Rectal smooth muscle tissue (tissue), 1 donor: ENCODE data around the gene FOSL2.

Experiments used
- H3K27ac ChIP-seq: one replicate; pipeline ENCODE4 v1.7.0; 2013; ENCODE audit warnings: low read depth, low read length, inconsistent platforms
- H3K27me3 ChIP-seq: one replicate; pipeline ENCODE4 v1.7.0; 2013; ENCODE audit warnings: low read length; ENCODE audit not compliant: control insufficient read depth, insufficient read depth
- H3K36me3 ChIP-seq: one replicate; pipeline ENCODE4 v1.7.0; 2013; ENCODE audit warnings: low read length; ENCODE audit not compliant: control insufficient read depth, insufficient read depth
- H3K4me1 ChIP-seq: one replicate; pipeline ENCODE4 v1.7.0; 2013; ENCODE audit warnings: low read length; ENCODE audit not compliant: control insufficient read depth, insufficient read depth
- H3K4me3 ChIP-seq: one replicate; pipeline ENCODE4 v1.7.0; 2013; ENCODE audit warnings: low read length
- H3K9ac ChIP-seq: one replicate; pipeline ENCODE4 v1.7.0; 2013; ENCODE audit warnings: low read length

Gene FOSL2

DNA sequence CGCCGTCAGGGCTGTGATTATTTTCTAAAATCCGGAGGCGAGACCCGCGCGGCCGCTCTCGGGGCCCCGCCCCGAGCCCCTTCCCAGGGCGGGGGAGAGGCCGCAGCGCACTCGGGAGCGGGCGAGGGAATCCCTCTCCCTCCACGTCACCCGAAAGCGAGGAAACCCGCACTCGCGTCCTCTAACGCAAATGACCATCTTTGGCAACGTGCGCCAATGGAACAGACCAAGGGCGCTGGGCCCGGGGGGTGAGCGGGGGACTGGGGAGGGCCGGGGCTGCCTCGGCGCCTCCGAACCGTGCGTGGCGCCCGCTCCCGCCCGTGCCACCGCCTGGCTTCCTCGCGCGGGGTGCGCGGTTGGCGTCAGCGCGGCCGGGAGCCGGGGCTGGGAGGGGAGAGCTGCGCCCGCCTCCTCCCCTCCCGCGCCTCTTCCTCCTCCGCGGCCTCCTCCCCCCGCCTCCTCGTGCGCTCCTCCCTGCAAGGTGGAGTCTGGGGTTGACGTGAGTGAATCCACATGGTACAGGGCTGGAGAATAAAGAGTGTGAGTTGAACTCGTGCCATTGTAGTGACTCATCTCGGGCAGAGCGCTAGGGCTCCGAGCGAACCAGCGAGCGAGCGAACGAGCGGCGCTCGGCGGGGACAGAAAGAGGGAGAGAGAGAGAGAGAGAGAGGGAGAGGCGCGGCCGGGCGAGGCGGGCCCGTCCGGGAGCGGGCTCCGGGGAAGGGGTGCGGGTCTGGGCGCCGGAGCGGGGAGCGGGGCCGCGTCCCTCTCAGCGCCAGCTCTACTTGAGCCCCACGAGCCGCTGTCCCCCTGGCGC is at the start of gene FOSL2:
Gene FOSL2 (plus strand): TSS at position 562 of the 817 bp plus-strand sequence. CDS start 863 bp downstream, outside the sequence.
- H3K4me1 ChIP-seq = peaks cover 9% of the 10 kb centered on the region

DNA sequence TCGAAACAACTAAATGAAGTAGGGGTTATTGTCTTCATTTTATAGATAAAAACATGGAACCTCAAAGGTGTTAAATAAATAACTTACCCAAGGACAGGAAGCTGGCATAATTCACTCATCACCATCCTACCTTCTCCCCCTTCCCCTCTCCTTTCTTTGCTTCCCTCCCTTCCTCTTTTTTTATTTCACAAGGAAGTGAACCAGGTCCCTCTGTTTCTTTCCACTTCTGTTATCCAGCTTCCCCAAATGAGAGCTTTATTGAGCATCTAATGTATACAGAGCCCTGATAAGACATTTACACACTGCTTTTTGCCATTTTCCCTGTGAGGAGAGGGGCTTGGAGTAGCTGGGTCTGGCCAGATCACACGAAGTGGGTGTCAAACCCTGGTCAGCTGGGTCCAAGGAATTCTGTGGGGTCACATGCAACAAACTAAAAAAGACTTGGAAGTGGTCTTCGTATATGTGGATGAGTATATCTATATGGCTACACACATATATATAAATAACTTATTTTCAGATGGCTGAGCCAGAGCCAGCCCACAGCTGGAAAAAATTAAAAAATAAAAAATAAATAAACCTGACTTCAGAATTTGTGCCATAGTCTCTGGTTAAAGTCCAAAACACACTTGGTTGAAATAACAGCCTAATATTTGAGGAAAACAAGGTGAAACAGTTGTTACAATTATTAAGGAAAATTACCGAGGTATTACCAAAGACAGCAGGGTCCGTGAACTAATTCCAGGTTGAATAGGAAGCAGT is 49.3 kb upstream of the FOSL2 start:
- Histone ChIP-seq H3K27me3 (no peaks in the 10 kb centered on the region), H3K4me3 (no peak overlapping the region), H3K36me3 (no peaks in the 10 kb centered on the region), H3K4me1 (peaks cover 2% of the 10 kb centered on the region), H3K9ac (no peak overlapping the region), H3K27ac (no peak overlapping the region)

More for the DNA sequence above, at the start of gene FOSL2:
- Histone ChIP-seq H3K4me3 (peak within 1 kb of the TSS; percentile 81), H3K36me3 (no peaks in the 10 kb centered on the region), H3K27ac (peak within 1 kb of the TSS; percentile 98), H3K9ac (peak within 1 kb of the TSS; percentile 69), H3K27me3 (no peaks in the 10 kb centered on the region)

DNA sequence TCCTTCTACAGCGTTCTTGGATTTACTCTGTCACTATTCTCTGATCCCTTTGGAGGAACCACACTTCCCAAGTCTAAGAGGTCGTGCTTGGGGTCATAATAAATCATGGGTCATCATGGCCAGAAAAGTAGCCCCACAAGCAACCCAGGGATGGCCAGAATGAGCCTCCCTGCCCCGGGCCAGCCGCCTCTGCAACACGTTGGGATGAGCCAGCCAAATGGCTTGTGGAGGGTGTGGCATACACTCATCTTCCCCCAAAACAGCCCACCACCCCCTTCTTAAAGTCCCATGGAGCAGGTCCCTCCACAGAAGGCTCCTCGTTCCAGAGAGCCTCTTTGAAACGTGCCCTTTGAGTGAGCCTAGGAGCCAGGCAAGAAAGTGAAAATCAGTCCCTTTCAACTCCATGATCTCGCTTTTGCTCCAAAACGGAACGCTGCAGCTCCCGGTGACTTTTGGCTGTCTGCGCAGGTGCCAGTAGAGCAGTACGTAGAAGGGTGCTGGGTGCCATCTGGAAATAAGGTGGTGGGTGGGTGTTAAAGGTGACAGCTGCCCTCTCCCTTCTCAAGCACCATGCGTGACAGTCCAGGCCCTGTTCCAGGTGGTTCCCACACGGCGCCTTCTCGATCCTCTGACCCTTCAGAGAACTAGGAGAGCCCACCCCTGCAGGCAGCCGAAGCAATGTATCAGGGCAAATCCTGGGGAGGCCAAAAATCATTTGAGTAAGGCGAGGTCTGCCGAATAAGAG is 48.5 kb upstream of the FOSL2 start:
- no peak overlapping the region for H3K4me3 ChIP-seq
- H3K27ac ChIP-seq = no peak overlapping the region
- no peaks in the 10 kb centered on the region for H3K4me1 ChIP-seq
- no peaks in the 10 kb centered on the region for H3K36me3 ChIP-seq
- H3K9ac ChIP-seq = no peak overlapping the region
- no peaks in the 10 kb centered on the region for H3K27me3 ChIP-seq

DNA sequence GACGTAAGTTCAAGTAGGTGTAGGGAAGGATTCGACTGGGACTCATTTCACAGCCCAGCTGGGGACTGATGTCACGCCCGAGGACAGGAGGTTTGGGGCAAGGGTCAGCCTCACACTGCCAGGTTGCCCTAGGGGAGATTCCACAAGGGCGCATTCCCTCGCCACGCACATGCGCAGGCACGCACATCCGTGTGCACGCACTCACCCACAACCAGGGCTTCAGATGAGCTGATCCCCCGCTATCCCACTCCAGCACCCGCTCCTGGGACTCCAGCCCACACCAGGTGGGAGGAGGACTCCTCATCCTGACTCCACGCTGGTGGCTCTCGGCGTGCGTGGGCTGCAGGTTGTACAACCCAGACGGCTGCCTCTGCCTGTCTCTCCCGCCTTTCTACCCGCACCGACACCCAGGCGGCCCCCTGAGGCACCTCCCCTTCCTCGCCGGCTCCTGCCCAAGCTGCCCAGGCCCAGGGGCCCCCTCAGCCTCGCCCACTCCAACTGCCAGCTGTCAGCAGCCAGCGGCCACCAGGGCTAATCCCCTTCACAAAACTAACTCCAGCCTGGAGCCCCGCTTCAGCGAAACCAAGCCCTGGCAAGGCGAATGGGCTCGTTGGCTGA is 47.8 kb upstream of the FOSL2 start:
- H3K27ac ChIP-seq = no peak overlapping the region
- H3K27me3 ChIP-seq = no peaks in the 10 kb centered on the region
- no peak overlapping the region for H3K9ac ChIP-seq
- no peaks in the 10 kb centered on the region for H3K36me3 ChIP-seq
- no peak overlapping the region for H3K4me3 ChIP-seq
- no peaks in the 10 kb centered on the region for H3K4me1 ChIP-seq

DNA sequence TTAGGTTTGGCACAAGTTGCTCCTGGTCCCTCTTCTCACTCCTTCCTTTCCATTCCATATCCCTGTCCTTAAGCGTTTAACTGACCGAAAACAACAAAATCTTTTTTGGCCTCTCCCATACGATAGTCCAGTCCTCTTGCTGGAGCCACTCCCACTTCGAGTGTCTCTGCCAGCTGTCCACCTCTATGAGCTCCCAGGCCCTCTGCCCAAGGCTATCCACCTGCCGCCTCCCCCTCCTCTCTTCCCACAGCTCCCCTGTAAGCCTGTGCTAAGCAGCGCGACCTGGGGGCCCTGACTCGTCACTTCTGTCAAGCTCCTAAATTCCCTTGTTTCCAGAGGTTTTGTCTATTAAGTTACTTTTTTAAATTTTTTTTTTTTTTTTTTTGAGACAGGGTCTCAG is 47.0 kb upstream of the FOSL2 start:
- no peak overlapping the region for H3K4me3 ChIP-seq
- H3K27ac ChIP-seq = no peak overlapping the region
- no peaks in the 10 kb centered on the region for H3K36me3 ChIP-seq
- H3K27me3 ChIP-seq = no peaks in the 10 kb centered on the region
- no peaks in the 10 kb centered on the region for H3K4me1 ChIP-seq
- H3K9ac ChIP-seq = no peak overlapping the region

DNA sequence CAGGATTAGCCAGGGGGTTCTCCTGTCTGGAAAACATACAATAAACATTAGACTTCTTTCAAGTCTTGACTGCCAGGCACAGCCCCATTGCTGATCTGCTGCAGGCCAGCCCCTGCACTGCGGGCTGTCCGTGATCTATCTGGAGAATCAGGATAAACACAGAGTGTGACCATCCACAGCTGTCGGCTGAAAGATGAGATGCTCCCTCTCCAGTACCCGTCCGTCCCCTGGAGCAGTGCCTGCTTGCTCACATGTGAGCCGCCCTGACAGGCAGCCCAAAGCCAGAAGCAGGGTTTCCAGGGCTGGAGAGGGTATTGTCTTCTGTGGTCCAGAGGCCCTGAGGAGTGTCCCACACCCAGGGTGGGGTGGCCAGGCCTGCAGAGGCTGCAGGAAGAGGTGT is 46.1 kb upstream of the FOSL2 start:
- no peak overlapping the region for H3K9ac ChIP-seq
- H3K4me3 ChIP-seq = no peak overlapping the region
- H3K27ac ChIP-seq = no peak overlapping the region
- H3K4me1 ChIP-seq = no peaks in the 10 kb centered on the region
- no peaks in the 10 kb centered on the region for H3K36me3 ChIP-seq
- H3K27me3 ChIP-seq = no peaks in the 10 kb centered on the region

DNA sequence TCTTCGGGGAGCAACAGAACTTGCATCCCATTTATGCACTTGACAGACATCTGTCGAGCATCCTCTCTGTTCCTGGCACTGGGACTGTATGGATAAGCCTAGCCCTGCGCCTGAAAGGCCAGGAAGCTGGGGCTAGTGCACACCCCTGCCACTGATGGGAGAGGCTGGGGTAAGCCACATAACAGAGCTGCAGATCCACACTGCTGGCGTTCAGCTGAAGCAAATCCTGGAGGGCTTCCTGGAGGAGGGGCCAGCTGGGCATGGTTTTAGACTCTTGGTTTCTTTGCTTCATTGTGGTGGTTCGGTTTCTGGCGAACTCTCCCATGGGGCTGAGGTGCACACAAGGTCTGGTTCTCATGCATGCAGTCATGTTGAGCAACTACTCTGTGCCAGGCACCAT is 45.5 kb upstream of the FOSL2 start:
- Histone ChIP-seq H3K4me1 (peaks cover 5% of the 10 kb centered on the region), H3K9ac (no peak overlapping the region), H3K36me3 (no peaks in the 10 kb centered on the region), H3K27ac (no peak overlapping the region), H3K27me3 (no peaks in the 10 kb centered on the region), H3K4me3 (no peak overlapping the region)

DNA sequence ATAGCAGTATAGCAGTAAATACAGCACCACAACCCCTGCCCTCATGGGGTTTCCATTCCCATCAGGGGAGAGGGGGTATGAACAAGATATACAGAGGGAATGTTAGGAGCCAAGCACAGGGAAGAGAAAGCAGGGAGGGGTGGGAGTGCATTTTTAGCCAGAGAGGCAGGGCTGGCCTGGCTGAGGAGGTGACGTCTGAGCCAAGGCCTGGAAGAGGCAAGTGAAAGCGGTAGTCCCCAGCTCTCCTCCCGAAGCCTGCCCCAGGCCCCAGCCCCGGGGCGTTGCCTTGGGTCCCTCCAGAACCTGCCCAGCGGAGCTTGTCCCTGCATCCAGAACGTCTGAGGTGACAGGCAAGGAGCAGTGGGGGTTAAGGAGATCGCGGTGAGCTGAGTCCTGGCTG is 45.1 kb upstream of the FOSL2 start:
- Histone ChIP-seq H3K4me1 (peaks cover 9% of the 10 kb centered on the region), H3K9ac (no peak overlapping the region), H3K27ac (no peak overlapping the region), H3K4me3 (no peak overlapping the region), H3K27me3 (no peaks in the 10 kb centered on the region), H3K36me3 (no peaks in the 10 kb centered on the region)

DNA sequence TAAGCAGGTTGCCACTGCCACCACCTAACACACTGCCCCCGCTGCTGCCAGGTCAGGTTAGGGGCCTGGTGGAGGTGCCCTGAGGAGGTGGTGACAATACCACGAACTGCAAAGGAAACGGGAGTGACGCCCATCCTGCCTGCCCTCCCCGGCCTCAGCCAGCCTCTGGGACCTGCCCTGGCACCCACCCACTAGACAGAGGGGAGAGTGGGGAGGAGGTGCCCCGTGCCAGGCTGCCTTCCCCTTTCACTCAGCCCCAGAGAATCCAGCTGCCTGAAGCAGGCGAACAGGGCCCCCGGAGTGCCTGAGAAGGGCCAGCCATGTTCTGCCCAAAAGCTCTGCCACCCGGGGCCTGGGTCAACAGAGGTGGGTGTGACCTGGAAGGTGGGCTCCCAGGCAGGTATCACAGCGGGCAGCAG is 44.5 kb upstream of the FOSL2 start:
- Histone ChIP-seq H3K27me3 (no peaks in the 10 kb centered on the region), H3K9ac (no peak overlapping the region), H3K4me1 (peaks cover 10% of the 10 kb centered on the region), H3K4me3 (no peak overlapping the region), H3K27ac (no peak overlapping the region), H3K36me3 (no peaks in the 10 kb centered on the region)

DNA sequence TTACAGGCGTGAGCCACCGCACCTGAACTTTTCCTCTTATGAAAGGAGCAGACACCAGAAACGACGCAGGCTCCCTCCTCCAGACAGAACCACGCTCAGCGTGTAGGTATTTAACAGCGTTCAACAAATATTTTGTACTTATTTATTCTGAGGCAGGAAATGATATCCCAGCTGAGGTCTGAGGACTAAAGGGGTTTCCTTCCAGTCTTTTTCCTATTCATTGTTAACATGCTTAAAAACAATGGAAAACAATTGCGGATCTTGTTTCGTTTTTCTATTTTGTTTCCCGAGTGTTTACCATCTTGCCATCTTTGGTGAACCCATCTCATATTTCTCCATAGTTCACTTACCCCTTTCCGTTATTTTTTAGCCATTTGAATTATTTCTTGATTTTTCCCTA is 43.7 kb upstream of the FOSL2 start:
- Histone ChIP-seq H3K27ac (no peak overlapping the region), H3K27me3 (no peaks in the 10 kb centered on the region), H3K4me1 (peaks cover 10% of the 10 kb centered on the region), H3K9ac (no peak overlapping the region), H3K4me3 (no peak overlapping the region), H3K36me3 (no peaks in the 10 kb centered on the region)

DNA sequence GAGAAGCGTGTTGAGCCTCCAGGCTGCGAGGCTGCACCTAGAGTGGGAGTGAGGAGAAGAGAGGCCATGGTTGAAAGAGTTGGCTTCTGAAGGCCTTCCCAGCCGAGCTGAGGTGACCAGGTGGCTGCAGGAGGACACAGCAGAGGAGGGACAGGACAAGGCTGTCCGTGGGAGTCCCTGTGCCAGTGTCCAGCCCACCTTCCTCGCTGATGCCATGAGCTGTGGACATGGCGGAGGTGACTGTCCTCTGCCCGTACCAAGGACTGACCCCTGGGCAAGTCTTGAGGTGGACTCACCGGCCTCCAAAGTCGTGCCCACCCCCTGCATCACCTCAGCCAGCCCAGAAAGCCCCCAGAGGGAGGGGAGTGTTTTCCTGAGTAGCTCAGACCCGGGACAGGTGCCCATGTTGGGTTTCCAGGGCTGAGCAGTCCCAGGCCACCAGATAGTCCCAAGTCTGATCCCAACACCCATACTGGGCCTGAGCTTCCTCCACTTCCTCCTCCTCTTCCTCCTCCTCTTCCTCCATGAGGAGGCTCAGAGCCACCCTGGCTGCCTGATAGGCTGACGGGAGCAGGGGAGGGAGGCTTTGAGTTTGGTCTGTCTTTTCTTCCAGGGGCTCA is 43.0 kb upstream of the FOSL2 start:
- H3K9ac ChIP-seq = no peak overlapping the region
- H3K4me3 ChIP-seq = no peak overlapping the region
- H3K36me3 ChIP-seq = no peaks in the 10 kb centered on the region
- H3K27ac ChIP-seq = no peak overlapping the region
- peaks cover 10% of the 10 kb centered on the region for H3K4me1 ChIP-seq
- H3K27me3 ChIP-seq = no peaks in the 10 kb centered on the region

DNA sequence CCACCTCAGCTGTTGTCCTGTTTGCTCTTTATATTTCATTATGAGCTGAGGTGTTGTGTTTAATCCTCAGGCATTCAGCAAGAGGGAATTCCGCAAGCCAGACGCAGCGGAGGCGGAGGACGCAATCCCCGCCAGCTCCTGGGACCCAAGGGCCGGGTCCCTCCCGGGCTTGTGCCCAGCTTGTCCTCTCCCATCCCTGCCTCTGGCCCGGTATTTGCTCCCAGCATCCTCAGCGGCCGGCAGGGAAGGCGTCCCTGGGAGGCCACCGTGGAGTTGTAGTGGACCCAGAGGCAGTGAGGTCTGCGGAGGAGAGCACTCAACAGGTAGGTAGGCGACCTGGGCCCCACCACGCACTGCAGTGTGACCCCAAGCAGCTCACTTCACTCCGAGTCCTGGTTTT is 42.5 kb upstream of the FOSL2 start:
- no peak overlapping the region for H3K4me3 ChIP-seq
- H3K9ac ChIP-seq = no peak overlapping the region
- no peaks in the 10 kb centered on the region for H3K27me3 ChIP-seq
- peaks cover 11% of the 10 kb centered on the region for H3K4me1 ChIP-seq
- no peak overlapping the region for H3K27ac ChIP-seq
- H3K36me3 ChIP-seq = no peaks in the 10 kb centered on the region
